PFSK-1 (cell line): ENCODE data around the gene KSR1.

ENCODE experiments used
- POLR2AphosphoS5 ChIP-seq: IDR thresholded peaks from 2 replicates; pipeline ENCODE4 v1.6.1; 2012; ENCODE audit warnings: low read depth, mild to moderate bottlenecking, control low read depth, low read length, moderate library complexity
- REST ChIP-seq, 2 experiments: IDR thresholded peaks; 2 replicates each; pipeline versions ENCODE4 v1.6.1 to v1.8.0; 2011 to 2012; ENCODE audit warnings: low read depth in 2 of 2, low read length in 2 of 2, control low read depth in 1 of 2, inconsistent platforms in 1 of 2, mild to moderate bottlenecking in 1 of 2, moderate library complexity in 1 of 2; ENCODE audit not compliant: insufficient read depth in 1 of 2
- TAF1 ChIP-seq: IDR thresholded peaks from 2 replicates; pipeline ENCODE4 v1.6.1; 2012; ENCODE audit warnings: low read length, control low read depth, borderline replicate concordance; ENCODE audit not compliant: insufficient read depth

- TF ChIP-seq REST (IDR thresholded peaks at IDR 0.05; ENCODE audit: insufficient read depth in 1 of 2, low read depth in 2 of 2, low read length in 2 of 2) (no peak), POLR2AphosphoS5 (no peak), TAF1 (no peak)
These were observed 111.3 kb downstream of the KSR1 start for GRCh38 chr17:27567563-27567859.
